ENCODE data around the gene OSMR. TPM values are rescaled to one million over a fixed set of nuclear protein-coding genes. Genes with fewer than 3 reads are reported as not detected.

The OSMR gene
- total and polyA plus RNA-seq, 8 donors: 17.6 to 103 (median 19.6) TPM

DNA sequence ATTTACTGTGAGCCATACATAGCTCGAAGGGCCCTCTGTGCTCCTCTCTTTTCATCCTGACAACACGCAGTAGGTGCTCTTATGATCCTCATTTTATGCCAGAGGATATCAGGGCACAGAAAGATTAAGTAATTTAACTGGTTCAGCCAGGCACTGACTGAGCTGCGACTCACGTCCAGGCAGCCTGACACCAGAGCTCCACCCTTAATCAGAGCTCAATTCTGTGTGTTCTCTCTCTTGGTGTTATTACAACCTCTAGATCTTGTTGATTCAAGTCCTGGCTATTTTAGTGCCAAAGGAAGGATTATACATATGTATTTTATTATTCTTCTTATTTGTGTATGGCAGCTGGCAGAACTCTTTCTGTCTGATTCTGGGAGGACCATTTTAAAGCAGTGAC lies 59.7 kb downstream of the OSMR start:
- Histone ChIP-seq H3K9me3 (peaks cover 0 to 4% of the 10 kb centered on the region in 2 donors), H3K4me3 (no peak overlapping the region), H3K4me1 (no peaks in the 10 kb centered on the region), H3K36me3 (peaks cover 0 to 83% of the 10 kb centered on the region in 2 donors), H3K27me3 (no peaks in the 10 kb centered on the region), H3K27ac (no peak overlapping the region)
- ATAC-seq (no peak), DNase-seq (no peak)
- no peak for TF ChIP-seq CTCF (IDR thresholded peaks at IDR 0.05)
- intact Hi-C loops (cut with DNase I): no loop called here

- no peak overlapping the region for H3K27ac ChIP-seq
- ATAC-seq: no peak
- no peak for DNase-seq
- peaks cover 0 to 4% of the 10 kb centered on the region in 2 donors for H3K9me3 ChIP-seq
- no peaks in the 10 kb centered on the region for H3K27me3 ChIP-seq
- no peak for TF ChIP-seq CTCF (IDR thresholded peaks at IDR 0.05)
- no peak overlapping the region for H3K4me3 ChIP-seq
- intact Hi-C loops (cut with DNase I): no loop called here
- peaks cover 0 to 75% of the 10 kb centered on the region in 2 donors for H3K36me3 ChIP-seq
- H3K4me1 ChIP-seq: no peaks in the 10 kb centered on the region
Observed at GRCh38 chr5:38906503-38906902, 60.7 kb downstream of the OSMR start.

DNA sequence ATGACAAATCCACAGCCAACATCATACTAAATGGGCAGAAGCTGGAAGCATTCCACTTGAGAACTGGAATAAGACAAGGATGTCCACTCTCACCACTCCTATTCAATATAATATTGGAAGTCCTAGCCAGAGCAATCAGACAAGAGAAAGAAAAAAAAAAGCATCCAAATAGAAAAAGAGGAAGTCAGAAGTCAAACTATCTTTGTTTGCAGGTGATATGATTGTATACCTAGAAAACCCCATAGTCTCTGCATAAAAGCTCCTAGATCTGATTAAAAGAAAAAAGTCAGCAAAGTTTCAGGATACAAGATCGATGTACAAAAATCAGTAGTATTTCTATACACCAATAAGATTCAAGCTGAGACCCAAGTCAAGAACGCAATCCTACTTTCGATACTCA lies 66.1 kb downstream of the OSMR start:
- TF ChIP-seq CTCF (IDR thresholded peaks at IDR 0.05): no peak
- peaks cover 0 to 35% of the 10 kb centered on the region in 2 donors for H3K36me3 ChIP-seq
- ATAC-seq: no peak
- no peak for DNase-seq
- H3K27ac ChIP-seq: no peak overlapping the region
- peaks cover 0 to 4% of the 10 kb centered on the region in 2 donors for H3K9me3 ChIP-seq
- H3K4me3 ChIP-seq: no peak overlapping the region
- H3K4me1 ChIP-seq: no peaks in the 10 kb centered on the region
- intact Hi-C loops (cut with DNase I): no loop called here
- no peaks in the 10 kb centered on the region for H3K27me3 ChIP-seq

- no peak overlapping the region for H3K4me3 ChIP-seq
- no peaks in the 10 kb centered on the region for H3K4me1 ChIP-seq
- H3K27ac ChIP-seq: no peak overlapping the region
- H3K9me3 ChIP-seq: peaks cover 0 to 4% of the 10 kb centered on the region in 2 donors
- H3K36me3 ChIP-seq: peaks cover 0 to 36% of the 10 kb centered on the region in 2 donors
- H3K27me3 ChIP-seq: no peaks in the 10 kb centered on the region
- DNase-seq: no peak
- intact Hi-C loops (cut with DNase I): no loop called here
- ATAC-seq: no peak
- TF ChIP-seq CTCF (IDR thresholded peaks at IDR 0.05): no peak
Observed at GRCh38 chr5:38913714-38914113, 67.9 kb downstream of the OSMR start.

- no peak for TF ChIP-seq CTCF (IDR thresholded peaks at IDR 0.05)
- H3K9me3 ChIP-seq: no peaks in the 10 kb centered on the region
- intact Hi-C loops (cut with DNase I): no loop called here
- DNase-seq (no peak), ATAC-seq (no peak)
- H3K27me3 ChIP-seq: no peaks in the 10 kb centered on the region
- no peaks in the 10 kb centered on the region for H3K4me1 ChIP-seq
- H3K36me3 ChIP-seq: peaks cover 0 to 45% of the 10 kb centered on the region in 2 donors
- H3K4me3 ChIP-seq: no peak overlapping the region
- H3K27ac ChIP-seq: no peak overlapping the region
Observed at GRCh38 chr5:38916802-38917201, 71.0 kb downstream of the OSMR start.

Data from left lung (tissue), 10 donors.